Calu3 (cell line): Measurements from ENCODE around the gene COX10. TPM values are rescaled to one million over a fixed set of nuclear protein-coding genes. Genes with fewer than 3 reads are reported as not detected.

Experiments
- BruUV-seq: library from RNA; stranded (reverse); fragments of 400-500 nt; replicated peaks from 2 replicates; lab custom pipeline; 2021; lab: Mats Ljungman, UMichigan
- CTCF ChIA-PET: fragments of 300-600 bp; sonication (Branson Sonifier 250); formaldehyde crosslinking; loops from one replicate; lab custom pipeline; 2022; ENCODE audit warnings: antibody characterized with exemption; lab: Charles Lee
- DNase-seq: peaks from one replicate; pipeline ENCODE4 v3.0.0; 2022
- H3K27ac Mint-ChIP-seq: one replicate; pipeline ENCODE4 v1.8.0; 2022; ENCODE audit warnings: mixed read lengths; ENCODE audit not compliant: unreplicated experiment
- H3K27me3 Mint-ChIP-seq: one replicate; pipeline ENCODE4 v1.8.0; 2022; ENCODE audit warnings: mixed read lengths; ENCODE audit not compliant: unreplicated experiment
- H3K36me3 Mint-ChIP-seq: one replicate; pipeline ENCODE4 v1.8.0; 2022; ENCODE audit warnings: mild to moderate bottlenecking, moderate library complexity, mixed read lengths; ENCODE audit not compliant: insufficient read depth, unreplicated experiment
- H3K4me1 Mint-ChIP-seq: one replicate; pipeline ENCODE4 v1.8.0; 2022; ENCODE audit warnings: mild to moderate bottlenecking, low read depth, mixed read lengths; ENCODE audit not compliant: unreplicated experiment
- H3K4me3 Mint-ChIP-seq: one replicate; pipeline ENCODE4 v1.8.0; 2022; ENCODE audit warnings: mild to moderate bottlenecking, low read depth, moderate library complexity, mixed read lengths; ENCODE audit not compliant: unreplicated experiment
- H3K9me3 Mint-ChIP-seq: one replicate; pipeline ENCODE4 v1.8.0; 2022; ENCODE audit warnings: low read depth, mixed read lengths; ENCODE audit not compliant: unreplicated experiment
- intact Hi-C: fragments of 100-400 bp; cut with micrococcal nuclease; formaldehyde crosslinking; loops from one replicate; pipeline ENCODE4 v1.10.0; 2022; ENCODE audit not compliant: unreplicated experiment
- total RNA-seq: library from RNA; stranded (reverse); gene quantifications from 2 replicates; pipeline ENCODE4 v1.2.3, GENCODE V29; 2022
- TF ChIP-seq, protein P1 (sequence below): fragments of 200-600 bp; IDR thresholded peaks from one replicate; pipeline ENCODE4 v1.8.0; 2022; ENCODE audit warnings: antibody characterized with exemption; ENCODE audit not compliant: unreplicated experiment

The COX10 gene
- total RNA-seq, 1 experiment from 2014 or later = 17.2 TPM

DNA sequence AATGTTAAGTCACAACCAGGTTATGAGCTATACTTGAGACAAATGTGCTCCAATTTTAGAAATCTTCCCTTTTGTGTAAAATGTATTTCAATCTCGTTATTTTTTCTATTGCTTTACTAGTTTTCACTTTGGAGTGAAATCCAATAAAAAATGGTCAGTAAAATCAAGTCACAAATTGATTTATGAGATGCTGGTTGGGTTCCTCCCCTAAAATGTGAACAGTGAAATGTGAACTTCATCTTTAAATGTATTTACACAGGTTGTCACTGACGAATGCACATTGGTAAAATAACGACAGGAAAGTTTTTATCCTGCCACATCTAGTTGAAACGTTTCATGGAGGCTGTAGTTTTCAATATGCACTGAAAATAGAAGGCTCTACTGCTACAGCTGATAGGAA lies 55.5 kb downstream of the COX10 start:
- intact Hi-C loops = no loop called here
- no peaks in the 10 kb centered on the region for H3K4me1 Mint-ChIP-seq
- no peak overlapping the region for H3K4me3 Mint-ChIP-seq
- H3K27me3 Mint-ChIP-seq = no peaks in the 10 kb centered on the region
- TF ChIP-seq, protein P1, sequence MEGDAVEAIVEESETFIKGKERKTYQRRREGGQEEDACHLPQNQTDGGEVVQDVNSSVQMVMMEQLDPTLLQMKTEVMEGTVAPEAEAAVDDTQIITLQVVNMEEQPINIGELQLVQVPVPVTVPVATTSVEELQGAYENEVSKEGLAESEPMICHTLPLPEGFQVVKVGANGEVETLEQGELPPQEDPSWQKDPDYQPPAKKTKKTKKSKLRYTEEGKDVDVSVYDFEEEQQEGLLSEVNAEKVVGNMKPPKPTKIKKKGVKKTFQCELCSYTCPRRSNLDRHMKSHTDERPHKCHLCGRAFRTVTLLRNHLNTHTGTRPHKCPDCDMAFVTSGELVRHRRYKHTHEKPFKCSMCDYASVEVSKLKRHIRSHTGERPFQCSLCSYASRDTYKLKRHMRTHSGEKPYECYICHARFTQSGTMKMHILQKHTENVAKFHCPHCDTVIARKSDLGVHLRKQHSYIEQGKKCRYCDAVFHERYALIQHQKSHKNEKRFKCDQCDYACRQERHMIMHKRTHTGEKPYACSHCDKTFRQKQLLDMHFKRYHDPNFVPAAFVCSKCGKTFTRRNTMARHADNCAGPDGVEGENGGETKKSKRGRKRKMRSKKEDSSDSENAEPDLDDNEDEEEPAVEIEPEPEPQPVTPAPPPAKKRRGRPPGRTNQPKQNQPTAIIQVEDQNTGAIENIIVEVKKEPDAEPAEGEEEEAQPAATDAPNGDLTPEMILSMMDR = no peak
- no peak for DNase-seq
- H3K27ac Mint-ChIP-seq = no peak overlapping the region
- H3K36me3 Mint-ChIP-seq = no peaks in the 10 kb centered on the region
- no peaks in the 10 kb centered on the region for H3K9me3 Mint-ChIP-seq
- CTCF ChIA-PET = no interaction called here
- BruUV-seq = no TSS peak

DNA sequence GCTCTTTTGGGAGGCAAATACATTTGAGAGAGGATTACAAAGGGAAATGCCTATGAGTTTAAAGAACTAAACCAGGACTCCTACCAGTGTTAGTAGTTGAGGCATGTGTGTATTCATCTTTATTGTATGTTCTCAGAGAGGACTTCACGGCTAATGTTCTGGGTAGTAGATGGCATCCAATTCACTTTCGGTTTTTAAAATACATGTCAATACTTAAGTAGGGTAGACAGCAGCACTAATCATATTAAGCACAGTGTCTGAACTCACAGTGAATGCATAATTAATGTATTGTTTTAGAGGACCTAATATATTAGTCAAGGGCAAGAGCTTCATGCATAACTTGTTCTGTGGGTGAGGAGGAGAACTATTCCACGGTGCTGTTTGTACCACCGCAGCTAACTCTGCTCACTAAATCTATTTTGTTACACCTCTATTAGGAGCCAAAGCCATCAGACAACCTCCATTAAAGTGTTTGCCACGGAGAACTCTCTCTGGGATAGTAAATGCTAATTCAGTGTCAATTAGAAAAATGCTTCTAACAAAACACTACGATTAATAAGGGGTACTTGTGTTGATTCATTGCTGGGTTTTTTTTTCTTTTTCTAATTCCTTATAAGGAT lies 56.3 kb downstream of the COX10 start:
- TF ChIP-seq, protein P1 = no peak
- Mint-ChIP-seq H3K27ac (no peak overlapping the region), H3K4me3 (no peak overlapping the region), H3K36me3 (no peaks in the 10 kb centered on the region), H3K27me3 (no peaks in the 10 kb centered on the region), H3K4me1 (no peaks in the 10 kb centered on the region), H3K9me3 (no peaks in the 10 kb centered on the region)
- no peak for DNase-seq
- CTCF ChIA-PET = no interaction called here
- BruUV-seq = no TSS peak
- intact Hi-C loops = no loop called here

DNA sequence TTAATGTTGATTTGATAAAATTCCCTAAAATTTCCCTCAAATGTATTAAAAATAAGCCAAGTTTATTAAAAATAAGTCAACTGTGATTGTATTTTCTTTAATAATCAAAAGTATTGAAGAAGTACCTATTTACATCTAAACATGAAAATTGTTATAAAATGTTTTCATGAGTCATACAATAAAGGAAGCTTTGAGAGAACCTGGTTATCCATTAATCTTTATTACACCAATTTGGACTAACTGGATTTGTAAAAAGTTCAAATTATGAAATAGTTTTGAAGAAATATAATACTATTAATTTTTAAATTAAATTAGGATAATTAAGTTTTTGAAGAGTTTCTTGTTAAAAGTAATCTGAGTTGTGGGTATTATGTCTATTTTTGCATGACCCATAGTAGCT lies 63.8 kb downstream of the COX10 start:
- CTCF ChIA-PET = interaction anchor here (0.6 kb wide), 1 partner anchor 236 kb away, joined by 4 read pairs; no protein-coding TSS in a partner anchor
- Mint-ChIP-seq H3K27ac (no peak overlapping the region), H3K27me3 (no peaks in the 10 kb centered on the region), H3K36me3 (no peaks in the 10 kb centered on the region), H3K9me3 (no peaks in the 10 kb centered on the region), H3K4me1 (no peaks in the 10 kb centered on the region), H3K4me3 (no peak overlapping the region)
- no peak for DNase-seq
- TF ChIP-seq, protein P1 = no peak
- intact Hi-C loops = no loop called here
- no TSS peak for BruUV-seq

DNA sequence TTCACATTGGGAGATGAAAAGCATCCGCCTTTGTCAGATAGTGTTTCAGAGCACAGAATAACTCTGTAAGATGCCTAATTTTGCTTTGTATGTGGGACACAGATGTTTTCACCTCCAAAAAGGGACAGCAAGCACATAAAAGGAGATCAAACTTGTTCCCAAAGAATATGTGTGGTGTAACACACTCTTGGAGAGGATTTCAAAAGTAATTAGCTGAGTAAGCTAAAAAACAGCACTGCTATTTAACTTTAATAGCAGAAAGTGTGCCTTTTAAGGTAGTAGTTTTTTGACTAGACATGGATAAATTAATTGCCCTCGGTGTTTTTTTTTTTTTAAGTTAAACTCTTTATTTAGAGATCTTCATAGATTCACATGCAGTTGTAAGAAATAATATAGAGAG lies 65.2 kb downstream of the COX10 start:
- H3K27me3 Mint-ChIP-seq = no peaks in the 10 kb centered on the region
- H3K27ac Mint-ChIP-seq = no peak overlapping the region
- BruUV-seq = no TSS peak
- no peaks in the 10 kb centered on the region for H3K4me1 Mint-ChIP-seq
- H3K9me3 Mint-ChIP-seq = no peaks in the 10 kb centered on the region
- DNase-seq = no peak
- TF ChIP-seq, protein P1 = no peak
- CTCF ChIA-PET = no interaction called here
- H3K4me3 Mint-ChIP-seq = no peak overlapping the region
- H3K36me3 Mint-ChIP-seq = no peaks in the 10 kb centered on the region
- intact Hi-C loops = no loop called here
